A673 (cell line): ENCODE data around the gene KIF24. TPM values are rescaled to one million over a fixed set of nuclear protein-coding genes. Genes with fewer than 3 reads are reported as not detected.

Source experiments
- BruUV-seq: library from RNA; stranded (reverse); fragments of 400-500 nt; replicated peaks from 2 replicates; lab custom pipeline; 2021; lab: Mats Ljungman, UMichigan
- CTCF ChIA-PET: fragments of 300-600 bp; sonication (Branson Sonifier 250); formaldehyde crosslinking; loops from one replicate; lab custom pipeline; 2022; ENCODE audit warnings: antibody characterized with exemption; lab: Charles Lee
- POLR2A ChIA-PET: fragments of 300-600 bp; sonication (Branson Sonifier 250); formaldehyde crosslinking; loops from one replicate; lab custom pipeline; 2022; ENCODE audit warnings: antibody characterized with exemption; ENCODE audit not compliant: low non-redundant PET; lab: Charles Lee
- DNase-seq: peaks from one replicate; pipeline ENCODE4 v3.0.0-alpha.2; 2015; ENCODE audit warnings: low spot score
- H3K27ac ChIP-seq: fragments of 200-600 bp; sonication (generic); 2 replicates; pipeline ENCODE4 v1.5.1; 2016; ENCODE audit warnings: mixed run types, low read depth, mild to moderate bottlenecking, mixed read lengths, antibody characterized with exemption, low read length; ENCODE audit not compliant: poor library complexity, severe bottlenecking
- H3K27me3 ChIP-seq: fragments of 200-600 bp; sonication (generic); replicated peaks from 2 replicates; pipeline ENCODE4 v1.6.1; 2017; ENCODE audit warnings: mixed run types, low read depth, mild to moderate bottlenecking, mixed read lengths, antibody characterized with exemption, low read length; ENCODE audit not compliant: insufficient read depth, poor library complexity
- H3K36me3 ChIP-seq: fragments of 200-600 bp; sonication (generic); 2 replicates; pipeline ENCODE4 v1.6.1; 2016; ENCODE audit warnings: mixed run types, mild to moderate bottlenecking, mixed read lengths, antibody characterized with exemption, low read length; ENCODE audit not compliant: insufficient read depth, poor library complexity, severe bottlenecking
- H3K4me1 ChIP-seq: fragments of 200-600 bp; sonication (generic); 2 replicates; pipeline ENCODE4 v1.6.1; 2017; ENCODE audit warnings: mixed run types, mild to moderate bottlenecking, mixed read lengths, antibody characterized with exemption, low read length; ENCODE audit not compliant: insufficient read depth, poor library complexity, severe bottlenecking
- H3K4me3 ChIP-seq: fragments of 200-600 bp; sonication (generic); 2 replicates; pipeline ENCODE4 v1.5.1; 2016; ENCODE audit warnings: low read depth, mixed run types, mild to moderate bottlenecking, mixed read lengths, low read length; ENCODE audit not compliant: poor library complexity, severe bottlenecking
- H3K9me3 ChIP-seq: fragments of 200-600 bp; sonication (generic); 2 replicates; pipeline ENCODE4 v1.6.1; 2016; ENCODE audit warnings: mixed run types, low read depth, mild to moderate bottlenecking, mixed read lengths, antibody characterized with exemption, low read length; ENCODE audit not compliant: poor library complexity, severe bottlenecking
- EZH2 ChIP-seq: fragments of 200-600 bp; sonication (generic); IDR thresholded peaks from 2 replicates; pipeline ENCODE4 v1.6.1; 2017; ENCODE audit warnings: borderline replicate concordance, low read depth, mild to moderate bottlenecking, mixed read lengths, antibody characterized with exemption, low read length; ENCODE audit not compliant: poor library complexity, severe bottlenecking
- intact Hi-C: fragments of 100-400 bp; cut with micrococcal nuclease; formaldehyde crosslinking; loops from one replicate; pipeline ENCODE4 v1.10.0; 2022; ENCODE audit not compliant: unreplicated experiment
- total RNA-seq: library from RNA; stranded (reverse); gene quantifications from 2 replicates; pipeline ENCODE4 v1.2.3, GENCODE V29; 2021
- TF ChIP-seq, protein P1 (sequence below): fragments of 300-800, 200-600 bp; sonication (generic); conservative IDR thresholded peaks from 2 replicates; pipeline ENCODE4 v1.5.1; 2017; ENCODE audit warnings: low read depth, mild to moderate bottlenecking, antibody characterized with exemption, low read length, moderate library complexity, mixed read lengths

Gene KIF24
- total RNA-seq, 1 experiment from 2014 or later = 11.6 TPM

DNA sequence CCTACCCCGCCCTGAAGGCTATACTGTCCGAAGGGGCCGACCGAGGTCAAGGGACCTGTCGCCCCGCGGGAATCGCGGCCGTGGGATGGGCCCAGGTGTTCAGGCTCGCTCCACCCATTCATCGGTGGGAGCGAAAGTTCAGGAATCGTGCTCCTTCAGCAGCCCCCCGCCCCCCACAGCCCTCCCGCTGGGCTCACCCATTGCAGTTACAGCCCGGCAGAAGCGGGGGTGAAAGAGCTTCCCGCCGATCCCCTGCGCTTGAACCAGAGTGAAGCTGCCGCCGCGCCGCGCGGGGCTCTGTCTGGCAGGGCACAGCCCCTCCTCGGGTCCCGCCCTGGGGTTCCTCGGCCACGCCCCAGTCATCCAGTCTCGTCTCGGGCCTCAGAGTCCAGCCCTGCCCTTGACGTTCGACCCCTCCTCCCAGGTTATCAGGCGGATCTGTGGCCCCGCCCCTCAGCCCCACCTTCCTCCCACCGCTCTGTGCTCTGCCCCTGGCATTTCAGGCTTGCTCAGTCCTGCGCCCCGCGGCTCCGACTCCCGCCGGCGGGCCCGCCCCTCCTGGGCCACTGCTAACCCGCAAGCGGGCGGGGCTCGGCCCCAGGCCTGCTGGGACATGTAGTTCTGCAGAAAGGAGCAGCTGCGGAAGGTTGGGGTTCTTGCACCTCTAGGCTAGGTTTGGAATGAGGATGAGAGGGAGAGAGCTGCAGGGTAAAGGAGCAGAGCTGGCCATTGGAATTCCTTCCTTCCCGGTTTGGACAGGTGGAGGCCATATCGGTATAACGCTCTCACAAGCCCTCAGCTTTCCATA is 47.7 kb upstream of the KIF24 start, which contains the start of gene MYORG:
Gene MYORG, minus strand, starts transcription at position 303 of the 808 bp plus-strand sequence. CDS start 3,955 bp downstream, outside the sequence.
- peak; percentile 95 for DNase-seq
- H3K9me3 ChIP-seq = no peaks in the 10 kb centered on the region
- peak within 1 kb of the TSS; percentile 67 for H3K4me3 ChIP-seq
- BruUV-seq = no TSS peak
- H3K4me1 ChIP-seq = peaks cover 25% of the 10 kb centered on the region
- H3K36me3 ChIP-seq = no peaks in the 10 kb centered on the region
- intact Hi-C loops = loop anchor here (1.0 to 5.0 kb wide), 2 partner anchors 47 to 124 kb away; partner anchors contain the start of genes KIF24 and NUDT2
- ChIA-PET CTCF (interaction anchor here (0.6 kb wide), 3 partner anchors 99 to 227 kb away, joined by 3 to 6 read pairs (median 3); no protein-coding TSS in a partner anchor), POLR2A (no interaction called here)
- TF ChIP-seq, protein P1, sequence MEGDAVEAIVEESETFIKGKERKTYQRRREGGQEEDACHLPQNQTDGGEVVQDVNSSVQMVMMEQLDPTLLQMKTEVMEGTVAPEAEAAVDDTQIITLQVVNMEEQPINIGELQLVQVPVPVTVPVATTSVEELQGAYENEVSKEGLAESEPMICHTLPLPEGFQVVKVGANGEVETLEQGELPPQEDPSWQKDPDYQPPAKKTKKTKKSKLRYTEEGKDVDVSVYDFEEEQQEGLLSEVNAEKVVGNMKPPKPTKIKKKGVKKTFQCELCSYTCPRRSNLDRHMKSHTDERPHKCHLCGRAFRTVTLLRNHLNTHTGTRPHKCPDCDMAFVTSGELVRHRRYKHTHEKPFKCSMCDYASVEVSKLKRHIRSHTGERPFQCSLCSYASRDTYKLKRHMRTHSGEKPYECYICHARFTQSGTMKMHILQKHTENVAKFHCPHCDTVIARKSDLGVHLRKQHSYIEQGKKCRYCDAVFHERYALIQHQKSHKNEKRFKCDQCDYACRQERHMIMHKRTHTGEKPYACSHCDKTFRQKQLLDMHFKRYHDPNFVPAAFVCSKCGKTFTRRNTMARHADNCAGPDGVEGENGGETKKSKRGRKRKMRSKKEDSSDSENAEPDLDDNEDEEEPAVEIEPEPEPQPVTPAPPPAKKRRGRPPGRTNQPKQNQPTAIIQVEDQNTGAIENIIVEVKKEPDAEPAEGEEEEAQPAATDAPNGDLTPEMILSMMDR = no peak
- TF ChIP-seq EZH2 = no peak
- H3K27ac ChIP-seq = peak within 1 kb of the TSS; percentile 60
- no peaks in the 10 kb centered on the region for H3K27me3 ChIP-seq

DNA sequence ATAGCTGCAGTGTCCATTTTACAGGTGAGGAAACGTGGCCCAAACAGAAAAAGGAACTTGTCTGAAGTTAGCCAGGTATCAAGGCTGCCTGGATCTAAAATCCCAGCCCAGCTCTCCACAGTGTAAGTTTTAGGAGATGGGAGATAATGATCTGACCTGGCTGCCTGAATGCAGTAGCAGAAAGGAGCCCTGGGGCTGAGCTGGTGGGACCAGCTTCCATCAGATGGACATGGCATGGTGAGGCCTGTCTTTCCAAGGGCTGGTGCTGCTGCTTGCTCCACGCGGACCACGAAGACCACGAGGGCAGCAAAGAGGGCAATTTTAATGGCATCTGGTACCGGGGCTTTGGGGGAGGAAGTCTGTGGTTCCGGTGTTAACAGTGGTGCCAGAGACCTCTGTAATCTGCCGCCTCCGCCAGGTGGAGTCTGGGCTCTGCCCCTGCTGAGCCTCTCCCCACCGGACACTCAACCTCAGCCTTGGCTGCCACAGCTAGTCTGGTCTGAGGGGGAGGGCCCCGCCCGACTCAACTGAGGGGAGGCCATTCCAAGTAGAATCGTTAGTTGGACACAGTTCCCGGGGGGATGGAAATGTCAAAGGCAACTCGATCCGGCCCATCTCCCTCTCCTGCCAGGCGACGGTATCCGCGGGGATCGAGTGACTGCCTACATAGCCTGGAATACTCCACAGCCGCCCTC is 47.0 kb upstream of the KIF24 start:
- DNase-seq = peak; percentile 37
- CTCF ChIA-PET = no interaction called here

DNA sequence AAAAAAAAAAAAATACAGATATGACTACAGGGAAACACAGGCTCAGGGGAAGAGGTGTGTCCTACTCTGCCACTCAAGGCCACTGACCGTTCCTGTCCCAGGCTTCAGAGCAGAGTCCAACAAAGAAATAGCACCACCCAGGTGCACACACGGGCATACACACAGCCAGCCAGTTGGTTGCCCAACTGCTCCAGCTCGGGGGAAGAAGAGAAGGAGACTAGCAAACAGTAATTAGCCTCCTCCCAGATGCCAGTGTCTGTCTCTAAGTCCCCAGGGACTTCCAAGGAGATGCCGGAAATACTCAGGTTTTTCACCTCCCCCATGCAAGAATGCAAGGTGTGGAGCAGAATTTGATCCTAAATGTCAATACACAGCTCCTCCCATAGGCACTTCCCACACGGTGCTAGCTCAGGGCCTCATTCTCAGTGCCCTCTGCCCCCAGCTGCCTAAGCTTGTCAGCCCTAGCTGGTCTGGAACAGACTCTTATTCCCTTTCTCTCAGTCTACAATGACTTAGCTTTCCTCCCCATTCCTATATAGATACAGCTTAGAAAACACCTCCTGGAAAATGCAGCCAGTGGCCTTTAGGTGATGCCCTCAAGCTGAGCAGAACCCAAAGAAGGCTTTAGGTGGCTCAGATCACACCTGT is 46.0 kb upstream of the KIF24 start:
- DNase-seq = peak; percentile 64
- Histone ChIP-seq H3K4me1 (peaks cover 19% of the 10 kb centered on the region), H3K27ac (peak overlapping the region; percentile 33), H3K9me3 (no peaks in the 10 kb centered on the region), H3K27me3 (no peaks in the 10 kb centered on the region), H3K4me3 (no peak overlapping the region), H3K36me3 (no peaks in the 10 kb centered on the region)
- ChIA-PET CTCF (no interaction called here), POLR2A (no interaction called here)
- TF ChIP-seq EZH2 = no peak
- TF ChIP-seq, protein P1 = no peak
- BruUV-seq = no TSS peak
- intact Hi-C loops = loop anchor here (5.0 kb wide), 1 partner anchor 123 kb away; no protein-coding TSS in a partner anchor

More for the DNA sequence above, 47.0 kb upstream of the KIF24 start:
- Histone ChIP-seq H3K4me3 (peak overlapping the region; percentile 67), H3K27me3 (no peaks in the 10 kb centered on the region), H3K4me1 (peaks cover 25% of the 10 kb centered on the region), H3K36me3 (no peaks in the 10 kb centered on the region), H3K9me3 (no peaks in the 10 kb centered on the region), H3K27ac (peak overlapping the region; percentile 60)
- intact Hi-C loops = loop anchor here (5.0 kb wide), 1 partner anchor 124 kb away; no protein-coding TSS in a partner anchor
- POLR2A ChIA-PET = no interaction called here
- no TSS peak for BruUV-seq
- no peak for TF ChIP-seq EZH2
- TF ChIP-seq, protein P1 = no peak
